ENCODE measurements around the gene PAX3.
"Not testable (repeated sequence)": the region's sequence is repeated elsewhere in the genome, so short reads cannot be mapped to it uniquely, and the experiment has no call there.

The PAX3 gene

GRCh38 chr2:222205136-222205535 is 93.7 kb downstream of the PAX3 start:
- no peak for DNase-seq

GRCh38 chr2:222203041-222203440 is 95.8 kb downstream of the PAX3 start:
- DNase-seq = no peak

- DNase-seq = no peak
Measured at GRCh38 chr2:222196159-222196558, 102.6 kb downstream of the PAX3 start.

- DNase-seq = no peak
Measured at GRCh38 chr2:222194669-222195068, 104.1 kb downstream of the PAX3 start.

- DNase-seq = no peak
Measured at GRCh38 chr2:222193328-222193983, 105.3 kb downstream of the PAX3 start.

GRCh38 chr2:222180619-222181018 is 118.2 kb downstream of the PAX3 start:
- peak; percentile 24 for DNase-seq

- DNase-seq = no peak
Measured at GRCh38 chr2:222179592-222179991, 119.2 kb downstream of the PAX3 start.

- no peak for DNase-seq
Measured at GRCh38 chr2:222178450-222178849, 120.3 kb downstream of the PAX3 start.

GRCh38 chr2:222176890-222177289 is 121.9 kb downstream of the PAX3 start:
- DNase-seq = no peak

GRCh38 chr2:222174450-222174849 is 124.3 kb downstream of the PAX3 start:
- DNase-seq = no peak

GRCh38 chr2:222169346-222169745 is 129.5 kb downstream of the PAX3 start:
- peak; percentile 67 for DNase-seq

- no peak for DNase-seq
Measured at GRCh38 chr2:222167762-222168161, 131.0 kb downstream of the PAX3 start.

- DNase-seq = no peak
Measured at GRCh38 chr2:222160944-222161343, 137.9 kb downstream of the PAX3 start.

GRCh38 chr2:222160125-222160524 is 138.7 kb downstream of the PAX3 start:
- no peak for DNase-seq

- DNase-seq = no peak
Measured at GRCh38 chr2:222159221-222159620, 139.6 kb downstream of the PAX3 start.

GRCh38 chr2:222155003-222155664 is 143.7 kb downstream of the PAX3 start:
- DNase-seq = not testable (repeated sequence)
